K562 (cell line): ENCODE results near the gene RBMS1. TPM values are rescaled to one million over a fixed set of nuclear protein-coding genes. Genes with fewer than 3 reads are reported as not detected.

Source experiments
- ATAC-seq: fragments of 200-7000 bp; cut with Tn5 transposase; 3 replicates; pipeline ENCODE4 v1.9.1; 2020; ENCODE audit warnings: moderate library complexity
- BruUV-seq: library from RNA; stranded (reverse); fragments of 400-500 nt; replicated peaks from 2 replicates; lab custom pipeline; 2021; lab: Mats Ljungman, UMichigan
- CTCF ChIA-PET: fragments of 300-600 bp; formaldehyde crosslinking; extraction: SDS; loops from one replicate; lab custom pipeline; 2021; ENCODE audit warnings: low intra/inter-chr PET ratio; lab: Yijun Ruan, JAX
- POLR2A ChIA-PET: fragments of 300-600, 350-650 bp; sonication (Branson Sonifier 250); formaldehyde crosslinking; extraction: SDS; loops from one replicate; lab custom pipeline; 2021; ENCODE audit warnings: antibody characterized with exemption, inconsistent platforms; lab: Yijun Ruan, JAX
- DNase-seq, 4 experiments: peaks; one replicate each; pipeline versions ENCODE4 v3.0.0 to v3.0.0-alpha.2; 2011 to 2018; ENCODE audit warnings: low spot score in 3 of 4, mixed read lengths in 3 of 4; ENCODE audit errors: extremely low read depth in 1 of 4
- FAIRE-seq: peaks from 2 replicates; lab custom pipeline; 2011; peaks lifted over from hg19 to GRCh38; lab: Jason Lieb, UNC
- H2AFZ ChIP-seq: 2 replicates; pipeline ENCODE4 v1.6.0; 2011; ENCODE audit warnings: low read depth, low read length, control low read depth, inconsistent platforms
- H3K27ac ChIP-seq: fragments of 200-600 bp; 3 replicates; pipeline ENCODE4 v1.8.0; 2011; ENCODE audit warnings: low read depth, mild to moderate bottlenecking, control low read depth, inconsistent platforms, low read length, moderate library complexity, mixed read lengths; ENCODE audit errors: extremely low read depth
- H3K27me3 ChIP-seq, 2 experiments: fragments of 300-600 bp in 1 of 2; 2 replicates in 1 of 2; 3 replicates in 1 of 2; pipeline versions ENCODE4 v1.6.0 to v1.8.0; 2011; ENCODE audit warnings: inconsistent platforms in 2 of 2, low read length in 2 of 2, mild to moderate bottlenecking in 1 of 2, mixed read lengths in 1 of 2, moderate library complexity in 1 of 2; ENCODE audit not compliant: control insufficient read depth in 2 of 2, insufficient read depth in 2 of 2
- H3K36me3 ChIP-seq: fragments of 300-600 bp; 3 replicates; pipeline ENCODE4 v1.8.0; 2011; ENCODE audit warnings: mild to moderate bottlenecking, low read length, inconsistent platforms; ENCODE audit not compliant: control insufficient read depth, insufficient read depth
- H3K4me1 ChIP-seq, 2 experiments: fragments of 200-600 bp in 1 of 2; replicated peaks in 1 of 2; 2 replicates in 1 of 2; 3 replicates in 1 of 2; pipeline versions ENCODE4 v1.5.1 to v1.8.0; 2011; ENCODE audit warnings: inconsistent platforms in 2 of 2, low read length in 2 of 2, mild to moderate bottlenecking in 1 of 2, mixed read lengths in 1 of 2, moderate library complexity in 1 of 2; ENCODE audit not compliant: control insufficient read depth in 2 of 2, insufficient read depth in 2 of 2
- H3K4me2 ChIP-seq: 2 replicates; pipeline ENCODE4 v1.6.1; 2011; ENCODE audit warnings: low read length, control low read depth, inconsistent platforms, mixed read lengths; ENCODE audit not compliant: insufficient read depth
- H3K4me3 ChIP-seq: fragments of 200-600 bp; sonication (generic), shearing (Covaris generic); 2 replicates; pipeline ENCODE4 v1.5.1; 2016; ENCODE audit warnings: control low read depth, inconsistent platforms
- H3K79me2 ChIP-seq: fragments of 200-600 bp; 3 replicates; pipeline ENCODE4 v1.8.0; 2011; ENCODE audit warnings: low read length, inconsistent platforms; ENCODE audit not compliant: control insufficient read depth, insufficient read depth
- H3K9ac ChIP-seq, 2 experiments: 2 replicates each; pipeline versions ENCODE4 v1.6.0 to v1.6.1; 2011; ENCODE audit warnings: low read depth in 2 of 2, low read length in 2 of 2, control low read depth in 1 of 2, inconsistent platforms in 1 of 2, mild to moderate bottlenecking in 1 of 2, mixed read lengths in 1 of 2; ENCODE audit not compliant: insufficient read depth in 1 of 2
- H3K9me1 ChIP-seq: one replicate; pipeline ENCODE4 v1.6.0; 2011; ENCODE audit warnings: inconsistent platforms, mild to moderate bottlenecking, low read length, moderate library complexity; ENCODE audit not compliant: control insufficient read depth, insufficient read depth
- H3K9me3 ChIP-seq: replicated peaks from 2 replicates; pipeline ENCODE4 v1.5.1; 2011; ENCODE audit warnings: low read depth, low read length, inconsistent platforms; ENCODE audit not compliant: control insufficient read depth, insufficient read depth
- H4K20me1 ChIP-seq: replicated peaks from 2 replicates; pipeline ENCODE4 v1.6.1; 2011; ENCODE audit warnings: low read length, inconsistent platforms, mixed read lengths; ENCODE audit not compliant: control insufficient read depth, insufficient read depth
- GTF3C2 ChIP-seq: IDR thresholded peaks from 3 replicates; pipeline ENCODE4 v1.6.1; 2011; ENCODE audit warnings: borderline replicate concordance, mild to moderate bottlenecking, moderate library complexity; ENCODE audit not compliant: insufficient read length; ENCODE audit errors: extremely low read depth
- HINFP ChIP-seq: fragments of 450-650 bp; conservative IDR thresholded peaks from 2 replicates; pipeline ENCODE4 v1.6.1; 2016; ENCODE audit warnings: missing genetic modification characterization, low read depth, mild to moderate bottlenecking, control low read depth, missing compliant biosample characterization
- KLF6 ChIP-seq: fragments of 250-450 bp; sonication (Bioruptor Pico); IDR thresholded peaks from 2 replicates; pipeline ENCODE4 v1.4.0; 2020; ENCODE audit warnings: mild to moderate bottlenecking, moderate library complexity, borderline replicate concordance
- MCM2 ChIP-seq: fragments of 450-650 bp; IDR thresholded peaks from 2 replicates; pipeline ENCODE4 v1.6.1; 2017; ENCODE audit warnings: low read depth, mild to moderate bottlenecking
- PATZ1 ChIP-seq: fragments of 250-450 bp; sonication (Bioruptor Pico); IDR thresholded peaks from 2 replicates; pipeline ENCODE4 v1.5.0; 2020; ENCODE audit warnings: mild to moderate bottlenecking, borderline replicate concordance
- PPARD ChIP-seq: fragments of 250-450 bp; sonication (Bioruptor Pico); IDR thresholded peaks from 2 replicates; pipeline ENCODE4 v1.8.0; 2022; ENCODE audit warnings: inconsistent platforms, mild to moderate bottlenecking, moderate library complexity
- SAP30 ChIP-seq: fragments of 200-600 bp; sonication (generic); IDR thresholded peaks from 2 replicates; pipeline ENCODE4 v1.6.1; 2012; ENCODE audit warnings: borderline replicate concordance, low read depth, mild to moderate bottlenecking, moderate library complexity, low read length, control low read depth, inconsistent platforms; ENCODE audit not compliant: insufficient read depth, poor library complexity, severe bottlenecking
- SNRNP70 ChIP-seq: fragments of 200-400 bp; formaldehyde crosslinking; optimal IDR thresholded peaks from 2 replicates; pipeline ENCODE3; 2017; ENCODE audit warnings: low read depth, low read length
- STAT5B ChIP-seq: fragments of 250-450 bp; sonication (Bioruptor Pico); IDR thresholded peaks from 2 replicates; pipeline ENCODE4 v1.8.0; 2021; ENCODE audit warnings: mild to moderate bottlenecking, inconsistent platforms
- TCF7 ChIP-seq: sonication (generic); IDR thresholded peaks from 2 replicates; pipeline ENCODE4 v1.6.1; 2016; ENCODE audit warnings: antibody characterized with exemption, borderline replicate concordance
- ZNF384 ChIP-seq: IDR thresholded peaks from 2 replicates; pipeline ENCODE4 v1.6.1; 2012; ENCODE audit warnings: low read depth, low read length, improper control_type of control experiment
- WGBS: fragments of 100-300 bp; shearing (Covaris generic); methylation state at CpG from one replicate; pipeline ENCODE4 v1.1.6; 2016; ENCODE audit warnings: low coverage, mixed read lengths; ENCODE audit not compliant: insufficient coverage; ENCODE audit errors: missing lambda C conversion rate; 5-methylcytosine and 5-hydroxymethylcytosine counted together
- in situ Hi-C: fragments of 300-500 bp; cut with MboI; formaldehyde crosslinking; loops from 4 replicates; pipeline ENCODE4 v1.15.0; 2018; ENCODE audit warnings: inconsistent platforms, mixed read lengths
- intact Hi-C: fragments of 100-400 bp; cut with micrococcal nuclease; formaldehyde crosslinking; loops from 2 replicates; pipeline ENCODE4 v1.14.2; 2022
- polyA plus RNA-seq, 8 experiments: library from polyadenylated mRNA; depleted of rRNA in 4 of 8; stranded (reverse) in 5 of 8; unstranded in 3 of 8; fragments of >200 nt; fragmentation: Nextera tagmentation in 2 of 8; fragmentation: Illumina TruSeq in 1 of 8; extraction: Ambion mirVana in 2 of 8; extraction: Trizol in 1 of 8; gene quantifications; 2 replicates each; pipeline versions ENCODE4 v1.2.1 to v1.2.3, GENCODE V29; 2011 to 2014; ENCODE audit warnings: inconsistent platforms in 1 of 8, missing spikeins in 1 of 8
- total RNA-seq, 7 experiments: library from RNA; depleted of rRNA in 6 of 7; stranded (reverse); fragments of >200 nt in 6 of 7; fragmentation: Illumina TruSeq in 2 of 7; extraction: Trizol in 2 of 7; gene quantifications; 2 replicates each; pipeline versions ENCODE4 v1.2.1 to v1.2.3, GENCODE V29; 2011 to 2021; ENCODE audit warnings: low replicate concordance in 1 of 7

RBMS1 gene
- total and polyA plus RNA-seq, 9 of the 15 experiments (the other 6 are each of a cell fraction or from before 2014, with no cell fraction given): 0.04 to 0.31 (median 0.09) TPM; not detected in 6

- Histone ChIP-seq H3K4me1 (no peaks in the 10 kb centered on the region), H3K9ac (no peak overlapping the region), H3K9me3 (no peaks in the 10 kb centered on the region), H2AFZ (no peak overlapping the region), H3K79me2 (no peaks in the 10 kb centered on the region), H3K9me1 (no peaks in the 10 kb centered on the region), H3K4me3 (no peak overlapping the region), H3K4me2 (no peak overlapping the region), H3K36me3 (no peaks in the 10 kb centered on the region), H3K27me3 (no peaks in the 10 kb centered on the region), H3K27ac (no peak overlapping the region), H4K20me1 (no peaks in the 10 kb centered on the region)
- no TSS peak for BruUV-seq
- no peak for ATAC-seq
- in situ Hi-C loops (no loop called here), intact Hi-C loops (no loop called here)
- CTCF ChIA-PET: no interaction called here
- TF ChIP-seq HINFP (tag) (no peak), SAP30 (no peak), PPARD (no peak), TCF7 (no peak), SNRNP70 (no peak), STAT5B (CRISPR knock-in tag) (no peak), KLF6 (no peak), MCM2 (no peak), PATZ1 (CRISPR knock-in tag) (no peak), ZNF384 (no peak), GTF3C2 (no peak)
- 5% methylated on average over 1 of the region's 1 CpG for WGBS
- no peak for FAIRE-seq
- no peak for DNase-seq
- POLR2A ChIA-PET: interaction anchor here (0.6 kb wide), 1 partner anchor 18 kb away, joined by 3 read pairs; no protein-coding TSS in a partner anchor
Measured at GRCh38 chr2:160292225-160292624, 201.4 kb downstream of the RBMS1 start.
